HG03097 (cell line): ENCODE results near the gene EPHB2.
"Not testable (repeated sequence)": the region's sequence is repeated elsewhere in the genome, so short reads cannot be mapped to it uniquely, and the experiment has no call there.

ENCODE experiments used
- ATAC-seq: cut with Tn5 transposase; IDR thresholded peaks from one replicate; pipeline ENCODE4 v1.9.1; 2021; ENCODE audit not compliant: unreplicated experiment, low FRiP score

The EPHB2 gene

GRCh38 chr1:22831729-22832413, 121.2 kb downstream of the EPHB2 start:
- no peak for ATAC-seq

- no peak for ATAC-seq
Measured at GRCh38 chr1:22832414-22832786, 121.8 kb downstream of the EPHB2 start.

GRCh38 chr1:22833699-22834098, 123.1 kb downstream of the EPHB2 start:
- no peak for ATAC-seq

GRCh38 chr1:22834420-22834819, 123.8 kb downstream of the EPHB2 start:
- not testable (repeated sequence) for ATAC-seq

- ATAC-seq = no peak
Measured at GRCh38 chr1:22835636-22836319, 125.1 kb downstream of the EPHB2 start.

- no peak for ATAC-seq
Measured at GRCh38 chr1:22836850-22837249, 126.2 kb downstream of the EPHB2 start.

GRCh38 chr1:22837332-22837731, 126.7 kb downstream of the EPHB2 start:
- no peak for ATAC-seq

GRCh38 chr1:22838965-22839364, 128.3 kb downstream of the EPHB2 start:
- ATAC-seq = no peak

GRCh38 chr1:22839806-22840205, 129.2 kb downstream of the EPHB2 start:
- no peak for ATAC-seq

GRCh38 chr1:22841142-22841541, 130.5 kb downstream of the EPHB2 start:
- no peak for ATAC-seq

GRCh38 chr1:22841860-22842281, 131.2 kb downstream of the EPHB2 start:
- ATAC-seq = no peak

GRCh38 chr1:22843441-22844183, 133.0 kb downstream of the EPHB2 start:
- not testable (repeated sequence) for ATAC-seq

- ATAC-seq = no peak
Measured at GRCh38 chr1:22844621-22845020, 134.0 kb downstream of the EPHB2 start.

- ATAC-seq = no peak
Measured at GRCh38 chr1:22845398-22845935, 134.8 kb downstream of the EPHB2 start.

- no peak for ATAC-seq
Measured at GRCh38 chr1:22846458-22846857, 135.8 kb downstream of the EPHB2 start.

- ATAC-seq = no peak
Measured at GRCh38 chr1:22847249-22847648, 136.6 kb downstream of the EPHB2 start.

- ATAC-seq = no peak
Measured at GRCh38 chr1:22847709-22848108, 137.1 kb downstream of the EPHB2 start.

GRCh38 chr1:22848405-22848804, 137.8 kb downstream of the EPHB2 start:
- no peak for ATAC-seq

GRCh38 chr1:22849770-22850169, 139.1 kb downstream of the EPHB2 start:
- ATAC-seq = no peak

- ATAC-seq = no peak
Measured at GRCh38 chr1:22850281-22850680, 139.6 kb downstream of the EPHB2 start.

GRCh38 chr1:22850681-22851080, 140.0 kb downstream of the EPHB2 start:
- no peak for ATAC-seq
